Neural cell (in vitro differentiated cells): Measurements from ENCODE around the gene DUSP19.

Experiments used
- CTCF ChIP-seq: fragments of 450-650 bp; IDR thresholded peaks from 2 replicates; pipeline ENCODE4 v1.5.1; 2014; ENCODE audit warnings: antibody characterized with exemption, mild to moderate bottlenecking, moderate library complexity; ENCODE audit not compliant: poor library complexity, severe bottlenecking
- EP300 ChIP-seq: fragments of 450-650 bp; conservative IDR thresholded peaks from 2 replicates; pipeline ENCODE4 v1.6.1; 2014; ENCODE audit warnings: antibody characterized with exemption, mild to moderate bottlenecking, moderate library complexity; ENCODE audit not compliant: poor library complexity, severe bottlenecking
- EZH2 ChIP-seq: fragments of 200-600, 300-800 bp; shearing (Covaris generic), sonication (generic); IDR thresholded peaks from 2 replicates; pipeline ENCODE4 v1.6.1; 2014; ENCODE audit warnings: antibody characterized with exemption, low read length, borderline replicate concordance, mild to moderate bottlenecking; ENCODE audit not compliant: insufficient read depth, poor library complexity, severe bottlenecking
- MXI1 ChIP-seq: fragments of 450-650 bp; conservative IDR thresholded peaks from 2 replicates; pipeline ENCODE4 v1.6.1; 2014; ENCODE audit warnings: antibody characterized with exemption, mild to moderate bottlenecking; ENCODE audit not compliant: poor library complexity, severe bottlenecking
- POLR2AphosphoS5 ChIP-seq: IDR thresholded peaks from 2 replicates; pipeline ENCODE4 v1.6.1; 2012
- RAD21 ChIP-seq: fragments of 450-650 bp; conservative IDR thresholded peaks from 2 replicates; pipeline ENCODE4 v1.6.1; 2014; ENCODE audit warnings: antibody characterized with exemption, mild to moderate bottlenecking, moderate library complexity
- REST ChIP-seq: IDR thresholded peaks from 2 replicates; pipeline ENCODE4 v1.6.1; 2012; ENCODE audit warnings: borderline replicate concordance
- SMC3 ChIP-seq: fragments of 450-650 bp; conservative IDR thresholded peaks from 2 replicates; pipeline ENCODE4 v1.6.1; 2014; ENCODE audit warnings: antibody characterized with exemption, mild to moderate bottlenecking, moderate library complexity; ENCODE audit not compliant: poor library complexity
- TAF1 ChIP-seq: IDR thresholded peaks from 2 replicates; pipeline ENCODE4 v1.6.1; 2012; ENCODE audit warnings: low read depth

GRCh38 chr2:183091318-183091953, 12.9 kb downstream of the DUSP19 start:
- TF ChIP-seq CTCF (no peak), RAD21 (no peak), REST (no peak), POLR2AphosphoS5 (no peak), EZH2 (no peak), EP300 (no peak), TAF1 (no peak), SMC3 (no peak), MXI1 (no peak)
